HG02798 (cell line): ENCODE data around the gene TMEM120A.

Experiments used
- ATAC-seq: cut with Tn5 transposase; IDR thresholded peaks from one replicate; pipeline ENCODE4 v1.9.1; 2021; ENCODE audit warnings: mild to moderate bottlenecking; ENCODE audit not compliant: unreplicated experiment, poor library complexity

The TMEM120A gene

DNA sequence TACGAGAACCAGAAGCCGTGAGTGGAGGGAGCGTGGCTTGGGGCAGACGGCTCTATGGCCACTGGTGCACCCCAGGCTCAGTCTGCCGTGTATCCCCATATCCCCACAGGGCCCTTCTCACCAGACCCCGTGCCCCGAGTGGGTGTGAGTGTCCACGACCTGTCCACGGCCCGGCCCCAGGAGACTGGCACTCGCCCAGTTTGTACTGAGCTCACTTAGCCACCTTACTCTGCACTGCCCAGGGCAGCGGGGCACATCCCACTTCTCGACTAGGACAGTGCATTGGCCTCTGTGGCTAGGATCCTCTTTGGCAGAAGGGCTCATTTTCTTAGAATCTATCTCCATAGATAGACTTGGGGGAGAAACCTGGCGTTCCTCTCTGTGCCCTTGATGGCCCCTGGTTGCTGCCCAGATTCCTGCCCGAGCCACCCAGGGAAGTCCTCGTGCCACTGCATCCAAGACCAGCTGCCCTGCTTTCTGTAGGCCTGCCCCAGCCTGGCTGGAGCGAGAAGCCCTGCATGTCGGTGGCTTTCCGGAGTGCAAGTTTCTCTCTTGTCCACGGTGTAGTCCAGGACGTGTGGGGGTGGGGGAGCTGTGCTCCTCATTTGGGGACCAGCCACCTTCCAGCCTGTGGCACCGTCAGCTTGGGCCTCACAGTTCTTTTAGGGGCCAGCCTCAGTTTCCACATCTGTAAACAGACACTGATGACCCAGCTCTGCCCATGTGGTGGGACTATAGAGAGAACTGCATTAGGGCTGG, 11.9 kb downstream of the TMEM120A start:
- ATAC-seq, result no peak

DNA sequence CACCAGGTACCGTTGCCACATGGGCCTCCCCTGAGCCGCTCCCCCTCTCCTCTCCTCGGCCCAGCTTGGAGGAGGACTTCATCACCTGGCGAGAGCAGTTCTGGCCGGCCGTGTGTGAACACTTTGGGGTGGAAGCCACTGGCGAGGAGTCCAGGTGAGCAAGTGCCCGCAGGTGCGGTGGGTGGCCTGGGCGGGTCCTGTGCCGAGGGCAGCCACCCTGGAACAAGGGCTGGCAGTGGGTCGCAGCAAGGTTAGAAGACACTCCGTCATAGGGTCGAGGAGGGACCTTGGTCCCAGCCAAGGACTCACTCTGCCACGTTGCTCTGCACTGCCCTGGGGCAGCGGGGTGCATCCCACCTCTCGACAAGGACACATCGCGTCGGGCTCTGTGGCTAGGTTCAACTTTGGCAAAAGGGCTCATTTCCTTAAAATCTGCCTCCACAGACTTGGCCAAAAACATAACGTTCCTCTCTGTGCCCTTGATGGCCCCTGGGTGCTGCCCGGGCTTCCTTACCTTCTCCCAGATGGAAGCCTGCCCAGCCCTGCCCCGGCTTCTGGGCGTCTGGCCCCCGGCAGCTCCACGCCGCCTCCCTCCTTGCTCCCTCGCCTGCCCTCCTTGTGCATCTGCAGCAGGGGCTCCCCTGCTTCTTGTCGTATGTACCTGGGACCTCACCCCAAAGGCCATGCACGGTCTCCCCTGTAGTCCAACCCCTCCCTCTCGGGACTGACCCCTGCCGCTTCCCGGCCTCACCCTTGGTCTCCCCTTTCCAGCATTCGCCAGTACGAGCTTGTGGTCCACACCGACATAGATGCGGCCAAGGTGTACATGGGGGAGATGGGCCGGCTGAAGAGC, 12.7 kb downstream of the TMEM120A start:
- no peak for ATAC-seq

DNA sequence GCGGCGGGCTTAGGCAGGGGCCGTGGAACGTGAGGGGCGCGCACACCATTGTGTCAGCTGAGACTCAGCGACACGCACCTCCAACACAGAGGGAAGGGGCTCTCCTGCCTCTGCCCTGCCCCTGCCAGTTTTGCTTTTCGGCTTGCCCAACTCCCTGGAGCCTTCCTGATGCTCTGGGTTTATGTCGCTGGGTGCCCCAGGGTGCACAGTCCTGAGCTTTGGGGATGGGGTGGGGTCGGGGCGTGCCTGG, 13.3 kb downstream of the TMEM120A start:
- ATAC-seq, result no peak

DNA sequence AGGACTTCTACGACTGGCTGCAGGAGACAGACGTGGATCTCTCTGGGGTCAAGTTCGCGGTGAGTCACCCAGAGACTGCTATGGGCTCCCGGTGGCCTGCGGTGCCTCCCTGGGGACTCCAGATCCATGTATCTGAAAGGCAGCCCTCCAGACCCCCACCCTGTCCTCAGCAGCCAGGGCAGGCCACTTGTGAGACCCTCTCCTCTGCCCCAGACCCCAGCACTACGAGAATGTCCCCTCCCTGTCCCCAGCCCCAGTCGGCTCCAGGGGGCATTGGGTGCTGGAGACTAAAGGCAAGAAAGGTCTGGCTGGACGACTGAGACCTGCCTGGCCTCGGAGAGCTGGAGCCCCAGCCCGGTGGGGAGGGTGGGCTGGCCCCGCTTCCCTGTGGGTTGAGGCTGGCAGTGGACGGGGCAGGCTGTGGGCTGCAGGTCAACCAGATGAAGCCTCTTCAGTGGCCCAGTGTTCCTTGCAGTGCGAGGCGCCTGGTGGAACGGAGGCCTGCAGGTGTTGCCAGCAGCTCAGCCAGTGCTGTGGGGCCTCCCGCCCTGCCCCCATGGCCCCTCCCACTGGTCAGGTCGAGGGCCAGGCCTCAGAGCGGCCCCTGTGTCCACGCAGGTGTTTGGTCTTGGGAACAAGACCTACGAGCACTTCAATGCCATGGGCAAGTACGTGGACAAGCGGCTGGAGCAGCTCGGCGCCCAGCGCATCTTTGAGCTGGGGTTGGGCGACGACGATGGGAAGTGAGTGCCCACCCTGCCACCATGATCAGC, 13.8 kb downstream of the TMEM120A start:
- ATAC-seq, result no peak

DNA sequence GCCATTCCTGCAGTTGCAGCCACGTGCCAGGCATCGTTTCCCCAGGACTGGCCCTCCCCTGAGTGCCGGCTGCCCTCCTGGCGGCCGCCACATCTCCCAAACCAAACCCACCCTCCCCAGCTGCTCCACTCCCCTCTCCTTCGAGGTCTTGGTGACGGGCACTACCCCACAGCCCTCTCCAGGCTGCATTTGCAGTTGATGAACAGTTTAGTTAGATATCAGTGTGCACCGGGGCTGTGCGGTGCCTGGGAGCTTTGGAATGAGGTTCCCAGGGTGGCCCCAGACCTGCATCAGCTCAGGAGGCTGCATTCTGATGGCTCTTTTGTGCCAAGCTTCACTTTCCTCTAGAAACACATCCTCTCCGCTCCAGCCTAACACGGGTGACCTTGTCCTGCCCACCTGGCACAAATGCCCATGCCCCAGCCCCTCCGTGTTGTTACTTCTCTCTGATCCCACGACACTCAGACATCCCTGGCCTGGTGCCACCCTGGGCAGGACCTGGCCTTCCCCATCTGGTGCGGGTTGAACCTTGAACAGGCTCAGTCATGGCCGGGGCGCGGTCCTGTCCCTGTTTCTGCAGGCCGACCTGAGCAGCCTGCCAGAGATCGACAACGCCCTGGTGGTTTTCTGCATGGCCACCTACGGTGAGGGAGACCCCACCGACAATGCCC, 14.5 kb downstream of the TMEM120A start:
- no peak for ATAC-seq

DNA sequence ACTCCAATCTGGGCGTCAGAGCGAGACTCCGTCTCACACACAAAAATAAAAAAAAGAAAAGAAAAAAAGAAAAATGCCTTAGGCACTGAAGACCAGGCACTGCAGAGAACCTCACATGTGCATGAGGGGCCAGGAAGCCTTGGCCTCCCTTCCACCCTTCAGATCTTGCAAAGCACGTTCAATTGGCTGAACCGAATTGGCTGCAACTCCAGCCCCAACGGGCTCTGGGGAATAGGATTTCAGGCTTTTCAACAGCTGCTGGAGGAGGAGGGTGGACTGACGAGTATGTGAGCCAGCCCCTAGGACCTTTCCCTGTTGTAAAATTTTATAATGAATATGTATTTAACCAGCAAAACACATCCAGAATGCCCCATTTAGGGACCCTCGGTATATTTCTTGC, 16.7 kb downstream of the TMEM120A start:
- no peak for ATAC-seq

DNA sequence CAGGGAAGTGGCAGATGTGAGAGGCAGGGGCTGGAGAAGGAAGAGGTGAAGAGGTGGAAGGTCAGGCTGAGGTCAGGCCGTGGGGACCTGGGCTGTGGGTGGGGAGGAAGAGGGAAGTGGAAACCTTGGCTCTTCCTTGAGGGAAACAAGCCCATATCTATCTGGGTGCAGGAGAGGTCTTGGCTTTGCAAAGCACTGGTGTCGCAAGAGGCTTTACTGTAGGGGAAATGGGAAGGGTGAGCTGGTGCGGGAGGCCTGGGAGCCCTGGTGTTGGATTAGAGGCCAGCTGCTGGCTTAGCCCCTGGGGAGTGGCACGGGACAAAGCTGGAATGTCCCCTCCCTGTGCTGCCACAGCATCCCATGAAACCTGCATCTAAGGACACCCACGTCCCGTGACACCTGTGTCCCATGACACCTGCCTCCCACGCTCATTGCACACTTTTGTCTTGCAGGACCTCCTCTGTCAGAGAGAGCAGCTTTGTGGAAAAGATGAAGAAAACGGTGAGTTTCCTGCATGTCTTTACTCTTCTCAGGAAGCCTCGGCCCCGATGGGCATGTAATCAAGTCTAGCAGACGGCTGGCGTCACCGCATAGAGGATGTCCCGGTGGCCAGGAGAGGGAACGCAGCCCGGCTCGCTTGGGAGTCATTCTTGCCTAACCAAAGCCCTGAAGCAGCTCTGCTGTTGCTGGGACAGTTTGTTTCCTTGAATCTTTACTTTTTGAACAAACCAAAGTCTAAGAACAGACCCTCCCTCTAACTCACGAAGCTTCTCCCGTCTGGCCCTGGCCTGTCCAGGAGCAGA, 22.2 kb downstream of the TMEM120A start:
- no peak for ATAC-seq

DNA sequence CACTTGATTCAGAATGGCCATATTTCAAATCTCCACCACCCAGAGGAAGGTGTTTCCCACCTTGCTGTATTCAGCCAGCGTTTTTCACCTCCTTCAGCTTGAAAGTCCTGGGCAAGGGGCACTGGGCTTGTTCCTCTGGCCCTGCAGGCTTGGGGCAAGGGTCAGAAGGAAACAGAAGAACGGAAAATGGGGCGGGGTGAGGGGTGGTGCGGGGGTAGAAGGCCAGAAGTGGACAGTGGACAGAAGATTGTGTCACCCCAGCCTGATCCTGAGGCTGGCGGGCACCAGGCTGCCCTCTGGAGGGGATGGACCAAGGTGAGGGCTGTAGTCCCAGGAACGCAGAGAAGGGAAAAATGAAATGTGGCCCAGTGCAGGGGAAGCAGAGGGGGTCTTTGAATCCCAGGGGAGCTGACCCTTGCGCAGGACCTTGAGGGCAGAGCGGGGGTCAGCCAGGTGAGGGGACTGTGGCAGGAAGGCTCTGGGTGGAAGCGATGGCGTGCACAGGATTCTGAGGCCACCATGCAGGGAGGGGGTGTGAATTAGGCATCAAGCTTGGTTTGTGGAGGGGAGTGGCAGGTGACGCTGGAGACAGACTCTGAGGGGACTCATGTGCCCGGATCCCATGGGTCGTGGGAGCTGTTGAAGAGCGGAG, 23.0 kb downstream of the TMEM120A start:
- no peak for ATAC-seq

DNA sequence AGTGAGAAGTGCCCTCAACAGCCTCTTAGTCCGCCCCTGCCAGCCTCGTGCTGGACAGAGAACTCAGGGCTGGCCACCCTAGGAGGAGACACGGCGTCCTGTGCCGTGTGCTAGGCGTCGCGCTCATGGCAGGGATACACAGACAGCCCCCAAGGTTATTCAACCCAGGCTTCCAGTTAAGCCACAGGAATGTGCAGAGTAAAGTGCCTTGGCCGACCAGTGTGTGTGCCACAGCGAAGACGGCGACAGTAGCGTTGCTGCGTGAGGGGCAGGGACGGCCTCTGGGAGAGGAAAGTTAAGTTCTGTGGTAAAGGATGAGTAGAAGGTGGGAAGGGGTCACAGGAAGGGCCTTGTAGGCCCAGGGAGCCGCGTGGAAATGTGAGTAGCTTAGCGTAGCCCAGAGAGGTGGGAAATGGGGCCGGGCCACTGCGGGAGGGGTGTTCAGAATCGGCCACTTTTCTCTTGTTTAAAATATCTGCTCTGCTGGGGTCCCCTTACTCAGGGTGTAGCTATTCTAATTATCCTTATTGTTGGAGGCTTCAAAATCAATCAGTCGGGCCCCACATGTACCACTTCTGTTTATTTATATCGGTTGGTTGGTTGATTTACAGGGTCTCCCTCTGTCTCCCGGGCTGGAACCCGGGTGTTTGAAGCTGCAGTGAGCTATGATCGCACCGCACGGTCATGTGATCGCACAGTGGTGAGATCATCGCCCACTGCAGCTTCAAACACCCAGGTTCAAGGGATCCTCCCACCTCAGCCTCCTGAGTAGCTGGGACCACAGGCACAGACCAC, 24.5 kb downstream of the TMEM120A start:
- ATAC-seq, result no peak

DNA sequence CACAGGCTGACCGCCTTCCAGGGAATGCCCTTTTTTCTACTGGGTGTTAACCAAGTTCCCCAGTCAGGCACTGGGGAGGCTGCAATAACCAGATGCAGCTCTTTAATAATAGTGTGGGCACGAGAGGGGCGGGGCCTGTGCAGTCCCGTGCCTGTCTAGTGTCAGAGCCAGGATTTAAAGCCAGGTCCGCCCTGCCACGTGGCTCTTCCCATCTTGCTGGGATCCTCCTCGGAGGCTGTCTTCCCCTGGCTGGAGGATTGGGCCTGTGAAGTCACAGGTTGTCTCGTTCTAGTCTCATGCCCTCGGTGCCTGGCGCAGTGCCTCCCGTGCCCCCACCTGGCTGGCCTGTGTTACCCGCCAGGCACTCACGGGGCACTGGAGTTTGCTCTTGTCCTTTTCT, 25.2 kb downstream of the TMEM120A start:
- no peak for ATAC-seq

DNA sequence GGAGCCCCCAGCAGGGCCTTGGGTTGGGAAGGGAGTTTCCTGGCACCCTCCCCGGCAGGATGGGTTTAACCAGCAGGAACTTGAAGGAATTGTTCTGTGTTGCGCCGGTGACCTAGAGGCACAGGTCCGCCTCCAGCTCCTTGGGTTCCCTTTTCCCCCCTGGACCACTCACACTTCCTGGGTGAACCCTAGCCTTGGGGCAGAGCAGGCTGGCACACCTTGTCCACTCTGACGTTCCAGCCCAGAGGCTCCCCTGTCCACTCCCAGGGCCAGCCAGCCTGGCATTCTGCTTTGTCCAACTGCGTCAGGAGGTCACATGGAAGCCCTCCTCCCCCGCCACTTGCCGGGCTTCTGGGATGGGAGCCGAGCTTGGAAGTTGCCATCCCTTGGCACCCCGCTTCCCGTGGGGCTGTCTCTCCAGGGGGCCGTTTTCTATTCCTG, 25.8 kb downstream of the TMEM120A start:
- no peak for ATAC-seq

DNA sequence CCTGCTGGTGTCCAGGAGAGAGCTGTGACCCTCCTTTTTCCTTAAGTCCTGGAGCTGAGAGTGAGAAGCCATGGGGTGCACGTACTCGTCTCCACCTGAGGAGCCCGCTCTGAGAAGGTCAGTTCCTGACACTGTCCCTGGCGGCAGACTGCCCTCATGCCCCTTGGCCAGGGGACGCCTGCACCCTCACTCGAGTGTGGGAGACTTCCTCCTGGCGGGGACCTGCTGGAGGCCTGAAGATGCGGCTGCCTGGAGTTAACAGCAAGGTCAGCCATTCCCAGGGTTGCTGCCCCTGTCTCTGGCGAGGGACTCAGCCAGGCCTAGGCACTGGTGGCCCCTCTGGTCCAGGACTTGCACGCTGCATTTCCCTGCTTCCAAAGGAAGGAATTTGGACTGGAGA, 26.4 kb downstream of the TMEM120A start:
- no peak for ATAC-seq

DNA sequence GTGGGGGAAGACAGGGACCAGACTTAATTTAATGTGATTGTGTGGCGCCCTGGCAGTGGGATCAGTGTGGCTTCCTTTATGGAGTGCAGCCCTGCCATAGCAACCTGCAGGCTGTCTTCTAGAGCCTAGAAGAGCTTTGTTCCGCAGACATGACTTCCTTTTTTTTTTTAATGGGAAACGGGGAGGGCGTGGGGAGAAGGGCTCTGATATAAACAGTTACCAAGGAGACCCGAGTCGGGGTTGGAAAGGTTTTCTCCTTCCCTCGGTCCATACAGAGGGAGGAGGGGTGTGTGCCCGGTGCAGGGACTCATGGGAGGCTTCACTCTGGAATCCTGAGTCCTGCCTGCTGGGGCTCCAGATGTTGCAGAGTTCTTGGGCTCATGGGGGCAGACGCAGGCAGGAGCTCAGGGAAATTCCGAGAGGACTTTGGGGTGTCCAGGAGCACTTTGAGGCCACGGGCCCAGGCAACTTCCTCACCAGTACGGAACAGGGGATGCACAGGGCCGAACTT, 26.9 kb downstream of the TMEM120A start:
- no peak for ATAC-seq

DNA sequence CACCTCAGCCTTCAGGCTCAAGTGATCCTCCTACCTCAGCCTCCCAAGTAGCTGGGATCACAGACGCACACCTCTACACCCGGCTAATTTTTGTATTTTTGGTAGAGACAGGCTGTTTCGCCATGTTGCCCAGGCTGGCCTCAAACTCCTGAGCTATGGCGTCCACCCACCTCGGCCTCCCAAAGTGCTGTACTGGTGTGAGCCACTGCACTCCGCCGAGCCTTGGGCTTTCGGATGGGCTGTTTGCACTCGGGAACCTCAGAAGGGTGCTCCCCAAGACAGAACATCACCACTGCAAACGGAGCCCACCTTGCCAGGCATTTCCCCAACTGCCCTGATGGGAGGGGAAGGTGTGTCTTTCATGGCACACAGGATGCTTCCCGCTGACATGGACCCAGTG, 27.3 kb downstream of the TMEM120A start:
- no peak for ATAC-seq

DNA sequence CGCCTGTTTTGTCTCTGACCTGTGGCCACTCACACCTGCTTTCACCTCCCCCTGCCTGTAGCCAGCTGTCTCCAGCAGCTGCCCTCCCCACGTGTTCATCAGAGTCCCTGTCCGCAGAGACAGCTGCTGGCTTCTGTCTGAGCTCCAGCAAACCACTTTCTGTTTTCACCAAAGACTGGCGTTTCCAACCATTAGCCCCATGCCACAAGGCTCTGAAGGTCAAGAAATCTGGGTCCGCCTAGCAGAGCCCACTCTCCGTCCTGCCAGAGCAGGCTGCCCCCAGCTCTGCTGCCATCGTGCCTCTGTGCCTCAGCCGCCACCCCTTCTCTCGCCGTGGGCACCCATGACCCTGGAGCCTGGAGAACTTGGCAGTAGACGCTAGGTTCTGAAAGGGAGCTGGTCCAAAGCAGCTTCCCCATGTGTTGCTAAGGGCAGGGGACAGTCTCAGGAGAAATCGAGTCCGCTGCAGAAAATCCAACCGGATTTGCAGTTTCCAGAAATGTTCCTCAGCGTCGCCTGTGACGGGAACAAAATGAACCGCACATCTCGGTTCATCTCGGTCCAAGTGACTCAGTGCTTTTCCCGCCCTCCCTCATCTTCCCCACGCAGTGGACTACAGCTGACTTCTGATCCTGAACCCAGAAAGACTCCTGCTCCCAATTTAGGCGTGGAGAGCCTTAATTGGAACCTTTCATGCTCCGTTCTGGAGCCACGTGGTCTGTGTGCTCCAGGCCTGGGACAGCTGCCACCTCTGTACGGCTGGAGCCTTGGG, 28.0 kb downstream of the TMEM120A start:
- ATAC-seq, result no peak

DNA sequence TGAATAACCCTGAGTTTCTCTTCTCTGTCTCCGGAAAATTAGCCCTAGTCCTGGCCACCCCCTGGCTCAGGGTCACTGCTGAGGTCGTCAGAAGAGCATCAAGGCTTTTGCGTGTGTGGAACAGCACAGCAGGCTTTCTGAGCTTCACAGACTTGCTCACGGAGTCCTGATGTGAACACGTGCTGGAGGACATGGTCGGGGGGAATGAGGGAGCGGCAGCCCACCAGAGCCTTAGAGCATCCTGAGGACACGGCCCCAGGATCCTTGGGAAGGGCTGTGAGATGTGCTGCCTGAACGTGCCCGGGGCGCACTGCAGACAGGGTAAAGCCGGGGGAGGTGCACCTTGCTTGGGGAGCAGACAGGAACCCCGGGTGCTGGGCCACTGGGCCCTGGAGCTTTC, 28.8 kb downstream of the TMEM120A start:
- no peak for ATAC-seq

DNA sequence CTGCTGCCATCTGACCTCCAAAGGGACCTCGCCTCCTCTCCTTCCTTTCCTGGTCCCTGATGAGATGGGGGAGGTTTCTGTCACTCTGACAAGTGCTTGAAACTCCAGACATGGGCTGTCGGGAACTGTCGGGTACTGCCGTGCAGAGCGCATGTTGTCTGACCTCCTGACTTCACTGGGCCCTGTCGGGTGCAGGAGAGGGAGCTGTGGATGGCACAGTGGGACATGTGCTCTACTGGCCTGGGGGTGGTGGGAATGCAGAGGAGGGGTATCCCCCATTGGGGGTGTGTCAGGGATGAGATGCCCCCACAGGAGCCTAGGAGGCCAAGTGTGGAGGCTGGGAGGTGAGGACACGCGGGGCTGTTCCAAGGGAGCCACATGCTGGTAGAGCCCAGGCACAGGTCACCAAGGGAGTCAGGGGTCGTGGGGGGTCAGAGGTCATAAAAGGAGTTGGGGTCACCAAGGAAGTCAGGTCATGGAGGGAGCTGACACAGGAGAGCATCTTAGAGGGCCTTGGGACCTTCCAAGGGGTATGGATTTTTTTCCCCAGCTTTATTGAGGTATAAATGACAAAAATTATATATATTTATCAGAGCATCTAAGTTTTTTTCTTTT, 30.9 kb downstream of the TMEM120A start:
- ATAC-seq, result no peak
